Retinal pigment epithelial cell (primary cell): ENCODE measurements around the gene MAP6.

ENCODE experiments used
- DNase-seq: peaks from one replicate; pipeline ENCODE4 v3.0.0-alpha.2; 2010; ENCODE audit warnings: low read depth
- H3K4me3 ChIP-seq: 2 replicates; pipeline ENCODE4 v1.5.1; 2011; ENCODE audit warnings: mild to moderate bottlenecking, low read length, control low read depth, moderate library complexity
- TF ChIP-seq, protein P1 (sequence below): conservative IDR thresholded peaks from 2 replicates; pipeline ENCODE4 v1.5.1; 2011; ENCODE audit warnings: low read depth, low read length, control low read depth, inconsistent platforms

MAP6 gene

DNA sequence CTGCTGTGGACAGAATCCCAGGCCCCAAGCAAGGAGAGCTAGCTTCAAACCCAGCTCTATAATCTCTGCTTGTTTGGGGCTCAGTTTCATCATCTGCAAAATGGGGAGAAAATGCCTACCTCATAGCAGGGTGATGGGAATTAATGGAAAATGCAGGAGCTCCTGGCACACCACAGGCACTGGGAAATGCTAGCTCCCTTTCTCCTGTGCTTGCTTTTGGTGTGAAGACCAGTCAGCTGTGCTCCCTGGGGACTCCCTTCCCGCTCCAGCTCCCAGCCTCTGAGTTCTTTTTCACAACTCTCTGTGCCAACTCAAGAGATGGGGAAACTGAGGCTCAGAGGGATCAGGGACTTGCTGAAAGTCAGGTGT is 115.0 kb downstream of the MAP6 start:
- TF ChIP-seq, protein P1, sequence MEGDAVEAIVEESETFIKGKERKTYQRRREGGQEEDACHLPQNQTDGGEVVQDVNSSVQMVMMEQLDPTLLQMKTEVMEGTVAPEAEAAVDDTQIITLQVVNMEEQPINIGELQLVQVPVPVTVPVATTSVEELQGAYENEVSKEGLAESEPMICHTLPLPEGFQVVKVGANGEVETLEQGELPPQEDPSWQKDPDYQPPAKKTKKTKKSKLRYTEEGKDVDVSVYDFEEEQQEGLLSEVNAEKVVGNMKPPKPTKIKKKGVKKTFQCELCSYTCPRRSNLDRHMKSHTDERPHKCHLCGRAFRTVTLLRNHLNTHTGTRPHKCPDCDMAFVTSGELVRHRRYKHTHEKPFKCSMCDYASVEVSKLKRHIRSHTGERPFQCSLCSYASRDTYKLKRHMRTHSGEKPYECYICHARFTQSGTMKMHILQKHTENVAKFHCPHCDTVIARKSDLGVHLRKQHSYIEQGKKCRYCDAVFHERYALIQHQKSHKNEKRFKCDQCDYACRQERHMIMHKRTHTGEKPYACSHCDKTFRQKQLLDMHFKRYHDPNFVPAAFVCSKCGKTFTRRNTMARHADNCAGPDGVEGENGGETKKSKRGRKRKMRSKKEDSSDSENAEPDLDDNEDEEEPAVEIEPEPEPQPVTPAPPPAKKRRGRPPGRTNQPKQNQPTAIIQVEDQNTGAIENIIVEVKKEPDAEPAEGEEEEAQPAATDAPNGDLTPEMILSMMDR, result no peak
- no peak for DNase-seq
- H3K4me3 ChIP-seq, result no peak overlapping the region

DNA sequence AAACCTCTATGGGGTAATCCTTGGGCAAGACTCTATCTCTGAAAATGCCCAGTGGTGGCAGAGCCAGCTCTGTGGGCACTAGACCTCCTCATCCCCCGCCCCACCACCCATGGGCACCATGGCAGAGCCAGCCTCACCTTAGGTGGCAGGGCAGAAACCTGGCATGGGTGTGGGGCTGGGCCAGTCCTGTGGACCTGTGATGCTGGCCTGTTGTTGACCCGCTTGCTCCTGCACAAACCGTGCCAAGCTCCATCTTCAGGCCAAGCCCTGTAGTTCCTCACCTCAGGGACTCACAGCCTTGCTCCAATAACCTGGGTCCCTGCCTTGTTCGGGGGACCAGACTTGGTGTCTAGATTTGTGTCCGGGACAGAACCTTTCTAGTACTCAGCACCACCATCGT is 115.7 kb downstream of the MAP6 start:
- DNase-seq, result no peak
- H3K4me3 ChIP-seq, result no peak overlapping the region
- TF ChIP-seq, protein P1, result no peak

GRCh38 chr11:75549370-75549958 is 119.4 kb downstream of the MAP6 start:
- TF ChIP-seq, protein P1, result no peak
- H3K4me3 ChIP-seq, result no peak overlapping the region
- DNase-seq, result no peak

GRCh38 chr11:75548595-75549272 is 120.1 kb downstream of the MAP6 start:
- TF ChIP-seq, protein P1, result no peak
- DNase-seq, result no peak
- H3K4me3 ChIP-seq, result no peak overlapping the region

GRCh38 chr11:75547617-75548058 is 121.2 kb downstream of the MAP6 start:
- no peak for DNase-seq
- TF ChIP-seq, protein P1, result peak; percentile 84
- no peak overlapping the region for H3K4me3 ChIP-seq

DNA sequence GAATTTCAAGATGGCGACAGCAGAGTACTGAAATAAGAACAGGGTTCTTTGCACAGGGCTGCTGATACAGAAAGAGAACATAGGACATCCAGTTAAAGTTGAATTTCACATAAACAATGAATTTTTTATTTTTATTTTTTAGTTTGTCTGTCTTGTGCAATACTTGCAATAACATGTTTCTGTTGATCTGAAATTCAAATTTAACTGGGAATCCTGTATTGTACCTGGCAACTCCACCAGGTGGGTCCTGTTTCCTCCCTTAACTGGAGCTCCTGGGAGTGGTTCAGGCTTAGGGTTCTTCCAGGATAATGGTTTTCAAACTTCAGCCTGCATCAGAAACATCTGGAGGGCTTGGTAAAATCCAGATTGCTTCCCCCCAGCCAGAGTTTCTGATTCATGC is 121.7 kb downstream of the MAP6 start:
- DNase-seq, result no peak
- TF ChIP-seq, protein P1, result no peak
- no peak overlapping the region for H3K4me3 ChIP-seq

- H3K4me3 ChIP-seq, result no peak overlapping the region
- TF ChIP-seq, protein P1, result no peak
- no peak for DNase-seq
Measured at GRCh38 chr11:75543806-75544205, 125.0 kb downstream of the MAP6 start.
